ENCODE measurements around the gene SNX18. TPM values are rescaled to one million over a fixed set of nuclear protein-coding genes. Genes with fewer than 3 reads are reported as not detected.

The SNX18 gene
- total and polyA plus RNA-seq, 7 donors = 3.9 to 51.3 (median 37.8) TPM

GRCh38 chr5:54491326-54491725 lies 26.2 kb upstream of the SNX18 start:
- no peaks in the 10 kb centered on the region for H3K27me3 ChIP-seq
- TF ChIP-seq POLR2A (IDR thresholded peaks at IDR 0.05) (no peak), POLR2AphosphoS5 (IDR thresholded peaks at IDR 0.05) (no peak), EP300 (IDR thresholded peaks at IDR 0.05) (no peak), CTCF (IDR thresholded peaks at IDR 0.05) (no peak)
- intact Hi-C loops (cut with DNase I) = loop anchor here (5.0 kb wide), 1 partner anchor 249 kb away; no protein-coding TSS in a partner anchor
- WGBS, 2 donors = 82 to 88% methylated on average over 1 of the region's 1 CpG
- DNase-seq = no peak
- no peaks in the 10 kb centered on the region for H3K9me3 ChIP-seq
- no peaks in the 10 kb centered on the region for H3K4me1 ChIP-seq
- no peaks in the 10 kb centered on the region for H3K36me3 ChIP-seq
- no peak overlapping the region for H3K4me3 ChIP-seq
- no peak overlapping the region for H3K27ac ChIP-seq

GRCh38 chr5:54492178-54492577 lies 25.4 kb upstream of the SNX18 start:
- intact Hi-C loops (cut with DNase I) = loop anchor here (5.0 kb wide), 1 partner anchor 250 kb away; no protein-coding TSS in a partner anchor
- no peak for DNase-seq
- H3K9me3 ChIP-seq = no peaks in the 10 kb centered on the region
- 62 to 64% methylated on average over 2 of the region's 2 CpGs for WGBS, 2 donors
- H3K36me3 ChIP-seq = no peaks in the 10 kb centered on the region
- H3K4me1 ChIP-seq = no peaks in the 10 kb centered on the region
- no peak for TF ChIP-seq EP300 (IDR thresholded peaks at IDR 0.05)
- no peak for TF ChIP-seq POLR2AphosphoS5 (IDR thresholded peaks at IDR 0.05)
- TF ChIP-seq POLR2A (IDR thresholded peaks at IDR 0.05) = no peak
- TF ChIP-seq CTCF (IDR thresholded peaks at IDR 0.05) = no peak
- H3K27ac ChIP-seq = no peak overlapping the region
- H3K27me3 ChIP-seq = no peaks in the 10 kb centered on the region
- H3K4me3 ChIP-seq = no peak overlapping the region

GRCh38 chr5:54495027-54495426 lies 22.5 kb upstream of the SNX18 start:
- intact Hi-C loops (cut with DNase I) = no loop called here
- Histone ChIP-seq H3K4me1 (no peaks in the 10 kb centered on the region), H3K27me3 (no peaks in the 10 kb centered on the region), H3K27ac (no peak overlapping the region), H3K36me3 (no peaks in the 10 kb centered on the region), H3K4me3 (no peak overlapping the region), H3K9me3 (no peaks in the 10 kb centered on the region)
- no peak for TF ChIP-seq POLR2A (IDR thresholded peaks at IDR 0.05)
- no peak for TF ChIP-seq EP300 (IDR thresholded peaks at IDR 0.05)
- no peak for TF ChIP-seq POLR2AphosphoS5 (IDR thresholded peaks at IDR 0.05)
- TF ChIP-seq CTCF (IDR thresholded peaks at IDR 0.05) = no peak
- no peak for DNase-seq

- no peaks in the 10 kb centered on the region for H3K9me3 ChIP-seq
- TF ChIP-seq CTCF (IDR thresholded peaks at IDR 0.05) = no peak
- TF ChIP-seq POLR2A (IDR thresholded peaks at IDR 0.05) = no peak
- TF ChIP-seq POLR2AphosphoS5 (IDR thresholded peaks at IDR 0.05) = no peak
- TF ChIP-seq EP300 (IDR thresholded peaks at IDR 0.05) = no peak
- no peak overlapping the region for H3K27ac ChIP-seq
- intact Hi-C loops (cut with DNase I) = loop anchor here (10.0 kb wide), 1 partner anchor 231 kb away; no protein-coding TSS in a partner anchor
- 32 to 37% methylated on average over 4 of the region's 4 CpGs for WGBS, 2 donors
- H3K4me3 ChIP-seq = no peak overlapping the region
- DNase-seq = no peak
- H3K36me3 ChIP-seq = peaks cover 0 to 3% (median 0%) of the 10 kb centered on the region in 4 donors
- H3K4me1 ChIP-seq = peaks cover 0 to 17% (median 16%) of the 10 kb centered on the region in 4 donors
- no peaks in the 10 kb centered on the region for H3K27me3 ChIP-seq
Observed at GRCh38 chr5:54514291-54514690, 3.3 kb upstream of the SNX18 start.

- 77 to 86% methylated on average over 8 of the region's 8 CpGs for WGBS, 2 donors
- intact Hi-C loops (cut with DNase I) = loop anchor here (10.0 kb wide), 1 partner anchor 230 kb away; no protein-coding TSS in a partner anchor
- TF ChIP-seq CTCF (IDR thresholded peaks at IDR 0.05) (no peak), POLR2AphosphoS5 (IDR thresholded peaks at IDR 0.05) (no peak), EP300 (IDR thresholded peaks at IDR 0.05) (no peak), POLR2A (IDR thresholded peaks at IDR 0.05) (no peak)
- Histone ChIP-seq H3K27ac (no peak overlapping the region), H3K36me3 (peaks cover 0 to 3% (median 0%) of the 10 kb centered on the region in 4 donors), H3K4me3 (no peak overlapping the region), H3K9me3 (no peaks in the 10 kb centered on the region), H3K4me1 (peaks cover 0 to 23% (median 20%) of the 10 kb centered on the region in 4 donors), H3K27me3 (no peaks in the 10 kb centered on the region)
- DNase-seq = no peak
Observed at GRCh38 chr5:54514841-54515432, 2.6 kb upstream of the SNX18 start.
